HG02610 (cell line): ENCODE results near the gene SLC22A4.

Experiments used
- ATAC-seq: cut with Tn5 transposase; IDR thresholded peaks from one replicate; pipeline ENCODE4 v1.9.1; 2021; ENCODE audit warnings: mild to moderate bottlenecking, moderate library complexity; ENCODE audit not compliant: unreplicated experiment

Gene SLC22A4

GRCh38 chr5:132261881-132262845, 32.0 kb upstream of the SLC22A4 start:
- ATAC-seq, result no peak

- no peak for ATAC-seq
Measured at GRCh38 chr5:132262882-132263547, 31.2 kb upstream of the SLC22A4 start.

- no peak for ATAC-seq
Measured at GRCh38 chr5:132263548-132264261, 30.5 kb upstream of the SLC22A4 start.

- ATAC-seq, result no peak
Measured at GRCh38 chr5:132264546-132265335, 29.5 kb upstream of the SLC22A4 start.

- ATAC-seq, result no peak
Measured at GRCh38 chr5:132265336-132266030, 28.7 kb upstream of the SLC22A4 start.

GRCh38 chr5:132266031-132266835, 28.0 kb upstream of the SLC22A4 start:
- no peak for ATAC-seq

GRCh38 chr5:132266836-132267160, 27.4 kb upstream of the SLC22A4 start:
- no peak for ATAC-seq

GRCh38 chr5:132267166-132267739, 26.9 kb upstream of the SLC22A4 start:
- no peak for ATAC-seq

GRCh38 chr5:132267931-132268768, 26.0 kb upstream of the SLC22A4 start:
- peak; percentile 23 for ATAC-seq

- ATAC-seq, result peak; percentile 87
Measured at GRCh38 chr5:132268769-132269551, 25.2 kb upstream of the SLC22A4 start.

GRCh38 chr5:132269635-132270334, 24.4 kb upstream of the SLC22A4 start:
- no peak for ATAC-seq

GRCh38 chr5:132270335-132270665, 23.9 kb upstream of the SLC22A4 start:
- no peak for ATAC-seq

GRCh38 chr5:132270706-132271105, 23.5 kb upstream of the SLC22A4 start:
- ATAC-seq, result no peak

- ATAC-seq, result no peak
Measured at GRCh38 chr5:132271251-132272246, 22.6 kb upstream of the SLC22A4 start.

GRCh38 chr5:132272311-132273210, 21.6 kb upstream of the SLC22A4 start:
- ATAC-seq, result no peak
